GM18505 (cell line): ENCODE results near the gene PDC.

ENCODE experiments used
- ATAC-seq: cut with Tn5 transposase; IDR thresholded peaks from one replicate; pipeline ENCODE4 v1.9.1; 2021; ENCODE audit not compliant: unreplicated experiment
- POLR2A ChIP-seq: IDR thresholded peaks from 4 replicates; pipeline ENCODE4 v1.6.1; 2011; ENCODE audit warnings: borderline replicate concordance; ENCODE audit not compliant: insufficient read depth, insufficient read length; ENCODE audit errors: extremely low read depth

PDC gene

GRCh38 chr1:186454981-186455380, 5.9 kb downstream of the PDC start:
- no peak for TF ChIP-seq POLR2A
- no peak for ATAC-seq

DNA sequence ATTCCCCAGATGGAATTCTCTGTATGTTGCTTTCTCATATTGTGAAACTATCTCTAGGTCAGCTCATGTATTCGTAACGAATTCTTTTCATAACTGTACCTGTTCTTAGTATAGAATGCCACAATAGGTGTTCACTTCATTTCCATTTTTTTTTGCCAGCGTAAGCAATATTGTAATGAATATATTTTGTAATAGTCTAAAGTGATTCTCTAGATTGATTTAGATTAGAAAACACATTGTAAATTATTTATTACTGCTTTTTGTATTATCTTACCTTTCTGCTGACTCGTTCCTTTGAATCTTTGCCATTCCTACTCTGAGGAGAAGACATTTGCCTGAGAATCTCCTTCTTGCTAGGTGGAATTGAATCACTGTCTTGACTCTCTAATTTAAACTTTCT, 14.8 kb downstream of the PDC start:
- no peak for ATAC-seq
- TF ChIP-seq POLR2A: no peak

GRCh38 chr1:186443638-186444037, 17.3 kb downstream of the PDC start:
- ATAC-seq: peak; percentile 54
- TF ChIP-seq POLR2A: no peak

DNA sequence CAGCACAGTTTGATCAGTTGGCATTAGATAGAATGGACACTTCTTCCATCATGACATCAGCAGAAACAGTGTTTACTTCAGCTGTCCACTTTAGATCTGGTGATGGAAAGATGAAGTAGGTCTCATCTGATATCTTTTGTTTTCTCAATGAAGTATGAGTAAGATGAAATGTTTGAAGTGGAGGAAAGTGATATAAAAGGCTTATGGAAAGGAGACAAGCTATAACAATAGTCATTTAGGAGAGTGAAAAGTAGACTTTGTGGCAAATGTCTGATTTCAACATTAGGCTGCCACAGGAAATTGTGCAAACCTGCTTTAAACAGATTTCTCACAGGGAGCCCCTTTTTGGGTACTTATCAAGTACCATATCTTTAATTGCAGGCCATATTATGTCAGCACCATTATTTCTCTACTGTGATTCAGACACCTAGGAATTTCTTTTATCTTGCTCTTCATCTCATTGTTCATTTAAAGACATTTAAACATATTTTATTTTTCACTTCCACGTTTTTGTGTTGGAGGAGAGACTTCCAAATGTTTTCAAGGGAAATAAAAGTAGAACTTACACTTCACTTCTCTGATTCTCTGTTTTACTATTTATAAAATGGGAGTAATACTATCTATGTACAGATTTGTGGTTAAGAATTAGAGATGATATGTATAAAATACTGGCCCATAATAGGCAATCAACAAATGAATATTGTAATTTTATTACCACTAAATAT, 18.1 kb downstream of the PDC start:
- no peak for TF ChIP-seq POLR2A
- ATAC-seq: no peak

DNA sequence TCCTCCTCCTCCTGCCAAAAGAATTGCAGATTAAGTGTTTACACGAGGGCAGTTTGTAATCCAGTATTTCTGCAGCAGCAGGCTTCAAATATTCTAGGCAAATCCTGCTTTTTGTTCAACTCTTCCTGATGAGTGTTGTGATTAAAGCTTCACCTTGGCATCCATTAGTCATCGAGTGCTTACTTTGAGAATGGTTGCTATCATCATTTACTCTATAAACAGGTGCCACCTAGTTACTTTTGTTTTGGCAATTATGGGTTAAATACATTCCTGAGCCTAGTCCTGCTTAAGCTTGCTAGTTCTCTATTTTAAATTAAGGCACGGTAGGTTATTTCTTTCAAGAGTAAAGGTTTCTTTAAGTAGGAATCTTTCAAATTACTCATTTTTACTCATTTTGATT, 20.3 kb downstream of the PDC start:
- no peak for ATAC-seq

DNA sequence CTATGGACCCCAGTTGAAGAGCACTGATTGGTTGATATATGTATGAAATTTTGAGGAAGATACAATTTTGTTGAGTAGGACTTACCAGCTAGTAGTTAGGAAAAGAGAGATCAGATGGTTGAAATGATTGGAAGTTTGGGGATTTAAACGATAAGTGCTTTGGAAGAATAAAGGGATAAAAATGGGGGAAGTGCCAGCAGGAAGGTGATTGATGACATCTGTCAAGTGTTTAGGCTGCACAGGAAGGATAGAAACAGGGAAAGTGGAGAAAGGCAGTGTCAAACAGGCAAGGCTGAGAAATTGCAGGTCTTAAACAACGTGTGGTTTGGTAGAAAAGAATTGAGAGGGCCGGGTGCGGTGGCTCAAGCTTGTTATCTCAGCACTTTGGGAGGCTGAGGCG, 22.3 kb downstream of the PDC start:
- ATAC-seq: no peak
- TF ChIP-seq POLR2A: no peak

More for the DNA sequence above, 20.3 kb downstream of the PDC start:
- TF ChIP-seq POLR2A: no peak

- no peak for TF ChIP-seq POLR2A
- ATAC-seq: no peak
Observed at GRCh38 chr1:186435336-186435735, 25.6 kb downstream of the PDC start.

GRCh38 chr1:186429017-186429416, 31.9 kb downstream of the PDC start:
- ATAC-seq: no peak

GRCh38 chr1:186426118-186426517, 34.8 kb downstream of the PDC start:
- TF ChIP-seq POLR2A: no peak
- ATAC-seq: no peak

More at GRCh38 chr1:186429017-186429416, 31.9 kb downstream of the PDC start:
- no peak for TF ChIP-seq POLR2A

DNA sequence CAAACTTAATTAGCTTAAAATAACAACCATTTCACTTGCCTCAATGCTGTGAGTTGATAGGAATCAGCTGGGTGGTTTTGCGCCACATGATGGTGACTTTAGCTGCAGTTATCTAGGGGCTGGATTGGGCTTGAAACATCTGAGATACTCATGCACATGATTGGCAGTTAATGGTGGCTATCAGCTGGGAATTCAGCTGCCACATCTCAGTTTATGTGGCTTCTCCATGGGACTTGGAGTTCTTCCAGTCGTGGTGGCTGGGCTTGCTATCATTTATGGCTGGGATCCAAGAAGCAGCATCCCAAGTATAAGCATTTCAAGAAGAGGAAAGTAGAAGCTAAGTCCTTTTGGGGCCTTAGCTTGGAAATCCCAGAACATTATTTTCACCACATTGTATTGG, 36.4 kb downstream of the PDC start:
- no peak for TF ChIP-seq POLR2A
- ATAC-seq: no peak

DNA sequence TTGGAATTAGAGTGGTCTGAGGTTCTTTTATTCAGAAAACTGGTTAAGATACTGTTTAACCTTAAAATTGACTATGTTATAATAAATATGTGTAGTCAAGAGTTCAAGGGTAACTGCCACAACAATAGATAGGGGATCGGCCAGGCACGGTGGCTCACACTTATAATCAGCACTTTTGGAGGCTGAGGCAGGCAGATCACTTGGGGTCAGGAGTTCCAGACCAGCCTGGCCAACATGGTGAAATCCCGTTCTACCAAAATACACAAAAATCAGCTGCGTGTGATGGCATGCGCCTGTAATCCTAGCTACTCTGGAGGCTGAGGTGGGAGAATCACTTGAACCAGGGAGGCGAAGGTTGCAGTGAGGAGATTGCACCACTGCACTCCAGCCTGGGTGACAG, 39.5 kb downstream of the PDC start:
- no peak for TF ChIP-seq POLR2A
- no peak for ATAC-seq

DNA sequence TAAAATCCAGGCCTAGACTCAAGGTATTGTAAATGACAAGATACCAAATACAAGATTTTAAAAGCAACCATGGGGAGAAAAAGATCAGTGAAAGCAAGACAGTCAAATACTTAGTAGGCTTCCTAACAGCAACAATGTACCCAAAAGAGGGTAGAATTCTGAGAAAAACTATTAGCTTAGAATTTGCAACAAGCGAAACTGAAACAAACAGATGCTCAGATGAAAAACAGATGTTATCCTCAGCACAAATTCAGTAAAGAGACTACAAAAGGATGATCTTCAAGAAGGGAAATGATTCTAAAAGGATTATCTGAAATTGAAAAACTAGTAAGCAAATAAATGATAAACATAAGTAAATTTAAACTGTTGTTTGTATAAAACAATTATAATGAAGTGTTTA, 40.0 kb downstream of the PDC start:
- peak; percentile 89 for ATAC-seq
- no peak for TF ChIP-seq POLR2A

DNA sequence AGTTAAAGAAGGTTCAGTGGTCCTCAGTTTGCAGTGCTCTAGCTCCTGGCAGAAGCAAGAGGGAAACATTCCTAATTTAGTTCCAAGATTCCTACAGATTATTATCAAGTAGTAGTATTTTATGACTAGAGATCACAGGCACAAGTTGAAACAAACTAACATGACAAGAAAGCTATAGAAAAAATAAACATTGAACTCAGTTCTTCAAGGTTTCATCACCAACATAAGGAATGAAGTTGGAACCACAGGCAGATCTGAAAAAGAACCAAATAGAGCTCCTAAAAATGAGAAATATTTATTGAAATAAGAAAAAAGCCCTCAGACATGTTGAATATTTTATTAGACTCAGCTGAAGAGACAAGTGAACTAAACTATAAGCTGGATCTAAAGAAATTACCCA, 40.6 kb downstream of the PDC start:
- no peak for TF ChIP-seq POLR2A
- no peak for ATAC-seq

- ATAC-seq: no peak
- no peak for TF ChIP-seq POLR2A
Observed at GRCh38 chr1:186418503-186418902, 42.4 kb downstream of the PDC start.

DNA sequence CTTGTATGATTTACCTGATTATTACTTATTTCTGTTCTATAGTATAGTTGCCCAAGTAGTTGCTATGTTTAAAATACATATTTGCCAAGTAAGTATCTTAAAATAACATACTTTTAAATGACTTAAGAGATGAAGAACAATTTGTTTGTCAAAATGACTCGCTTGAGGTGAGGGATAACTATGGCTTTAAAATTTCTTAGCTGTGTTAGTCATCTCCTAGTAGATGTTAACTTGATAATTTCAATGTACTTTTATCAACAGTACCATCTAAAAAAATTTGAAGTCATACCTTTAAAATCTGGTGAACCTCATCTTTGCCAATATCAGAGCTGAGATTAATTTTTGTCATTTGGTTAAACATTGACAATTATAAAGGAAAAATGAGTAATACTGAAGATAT, 47.6 kb downstream of the PDC start:
- no peak for ATAC-seq

GRCh38 chr1:186409091-186409490, 51.8 kb downstream of the PDC start:
- no peak for TF ChIP-seq POLR2A
- ATAC-seq: peak; percentile 60

More for the DNA sequence above, 47.6 kb downstream of the PDC start:
- TF ChIP-seq POLR2A: no peak
